DMS114 treated with DMSO at 0.1 percent for 48 hours (cell line): ENCODE results near the gene EBI3.
"Not testable (repeated sequence)": the region's sequence is repeated elsewhere in the genome, so short reads cannot be mapped to it uniquely, and the experiment has no call there.

ENCODE experiments used
- DNase-seq: peaks from one replicate; lab custom pipeline; 2025; ENCODE audit not compliant: unreplicated experiment; lab: John Stamatoyannopoulos, UW

The EBI3 gene

DNA sequence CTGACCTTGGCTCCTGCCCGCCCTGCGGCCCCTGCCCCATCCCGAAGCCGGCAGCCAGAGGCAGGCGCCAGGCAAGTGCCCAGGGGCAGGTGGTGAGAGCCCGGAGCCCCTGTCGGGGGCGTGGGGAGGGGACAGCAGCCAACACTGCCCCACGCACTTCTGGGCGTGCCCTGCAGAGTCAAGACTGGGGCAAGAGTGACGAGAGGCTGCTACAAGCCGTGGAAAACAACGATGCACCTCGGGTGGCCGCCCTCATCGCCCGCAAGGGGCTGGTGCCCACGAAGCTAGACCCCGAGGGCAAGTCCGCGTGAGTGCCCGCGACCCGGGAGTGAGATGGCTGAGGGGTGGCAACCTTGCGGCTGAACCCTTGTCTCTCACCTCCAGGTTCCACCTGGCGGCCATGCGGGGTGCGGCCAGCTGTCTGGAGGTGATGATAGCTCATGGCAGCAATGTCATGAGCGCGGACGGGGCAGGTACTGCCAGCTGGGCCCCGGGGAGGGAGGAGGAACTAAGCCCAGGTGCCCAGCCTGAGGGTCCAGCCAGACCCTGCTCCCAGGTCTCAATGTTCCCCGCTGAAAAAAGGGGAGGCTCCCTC is 29.5 kb upstream of the EBI3 start:
- DNase-seq: no peak

DNA sequence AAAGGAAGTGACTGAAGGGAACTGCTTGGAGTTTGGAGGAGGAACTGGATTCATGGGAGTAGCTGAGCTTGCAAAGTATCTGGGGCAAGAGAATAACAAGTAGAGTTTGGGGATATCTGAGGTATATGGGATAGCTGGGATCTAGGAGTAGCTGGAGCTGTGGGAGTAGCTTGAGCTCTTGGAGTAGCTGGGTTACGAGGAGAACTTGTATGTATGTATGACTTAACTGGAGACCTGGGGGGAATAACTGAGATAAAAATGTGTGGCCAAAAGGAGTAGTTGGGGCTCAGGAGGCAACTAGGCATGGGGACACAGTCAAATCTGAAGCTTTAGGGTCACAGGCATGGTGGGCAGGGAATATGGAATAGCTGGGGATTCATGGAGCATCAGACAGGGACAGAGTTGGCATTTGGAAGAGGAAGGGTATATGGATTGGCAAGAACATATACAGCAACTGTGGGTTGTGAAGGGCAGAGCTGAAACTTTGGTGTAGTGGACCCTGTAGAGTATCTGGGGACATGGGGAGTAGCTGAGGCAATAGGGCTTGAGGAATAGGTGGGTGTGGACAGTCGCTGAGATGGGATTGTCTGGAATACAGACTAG is 28.3 kb upstream of the EBI3 start:
- no peak for DNase-seq

DNA sequence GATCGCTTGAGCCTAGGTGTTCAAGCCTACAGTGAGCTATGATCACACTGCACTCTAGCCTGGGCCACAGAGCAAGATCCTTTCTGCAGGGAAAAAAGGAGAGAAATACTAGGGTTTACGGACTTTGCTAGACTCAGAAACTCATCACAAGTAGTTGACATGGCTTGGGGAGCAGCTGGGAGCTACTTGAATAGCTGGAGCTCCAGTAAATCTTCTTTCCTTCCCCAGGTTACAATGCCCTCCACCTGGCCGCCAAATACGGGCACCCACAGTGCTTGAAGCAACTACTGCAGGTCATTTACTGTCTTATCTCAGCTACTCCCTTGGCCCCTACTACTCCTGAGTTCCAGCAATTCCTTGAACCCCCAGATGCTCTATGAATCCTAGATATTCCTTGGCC is 27.5 kb upstream of the EBI3 start:
- DNase-seq: no peak

DNA sequence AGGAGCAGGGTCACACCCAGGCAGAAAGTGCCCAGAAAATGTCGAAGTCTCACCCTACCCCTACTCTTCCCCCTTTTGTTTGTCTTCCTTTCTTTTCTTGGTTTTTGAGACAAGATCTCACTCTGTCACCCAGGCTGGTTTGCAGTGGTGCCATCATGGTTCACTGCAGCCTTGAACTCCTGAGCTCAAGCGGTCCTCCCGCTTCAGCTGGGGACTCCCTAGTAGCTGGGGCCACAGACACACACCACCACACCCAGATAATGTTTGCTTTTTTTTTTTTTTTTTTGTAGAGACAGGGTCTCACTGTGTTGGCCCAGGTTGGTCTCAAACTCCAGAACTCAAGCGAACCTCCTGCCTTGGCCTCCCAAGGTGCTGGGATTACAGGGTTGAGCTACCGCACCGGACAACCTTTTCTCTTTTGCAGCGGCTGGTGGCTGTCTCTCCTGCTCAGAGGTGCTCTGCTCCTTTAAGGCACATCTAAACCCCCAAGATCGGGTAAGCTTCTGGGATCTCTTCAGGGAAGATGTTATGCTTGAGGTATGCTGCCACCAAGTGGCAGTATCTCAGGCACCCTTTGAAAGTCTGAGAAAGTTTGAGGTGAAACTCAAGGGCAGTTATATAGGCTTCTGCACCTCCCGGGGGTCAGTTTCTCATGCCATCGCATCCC is 22.4 kb upstream of the EBI3 start:
- DNase-seq: no peak

DNA sequence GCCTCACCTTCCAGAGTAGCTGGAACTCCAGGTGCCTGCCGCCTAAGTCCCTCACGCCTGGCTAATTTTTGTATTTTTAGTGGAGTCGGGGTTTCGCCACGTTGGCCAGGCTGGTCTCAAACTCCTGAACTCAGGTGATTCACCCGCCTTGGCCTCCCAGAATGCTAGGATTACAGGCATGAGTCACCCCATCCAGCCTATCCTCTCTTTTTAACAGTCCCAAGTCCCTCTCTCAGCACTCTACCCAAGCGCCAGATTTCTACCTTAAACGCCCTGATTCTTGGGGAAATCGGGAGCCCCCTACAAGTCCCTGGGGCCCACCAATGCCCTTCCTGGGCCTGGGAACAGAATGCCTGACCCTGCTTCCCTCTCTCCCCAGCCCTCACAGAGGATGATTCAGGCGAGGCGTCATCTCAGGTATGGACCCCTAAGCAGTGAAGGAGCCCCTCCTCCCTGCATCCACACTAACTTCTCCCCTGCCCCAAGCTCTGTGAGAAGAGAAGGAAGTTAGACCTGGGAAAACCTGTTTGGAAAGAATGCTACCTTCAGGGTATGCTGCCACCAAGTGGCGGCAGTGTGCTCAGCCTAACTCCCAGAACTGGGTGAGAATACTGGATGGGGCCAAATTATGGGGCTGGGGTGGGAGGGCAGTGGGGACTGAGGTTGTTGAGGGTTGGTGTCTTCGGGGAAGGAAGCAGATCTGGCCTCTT is 20.8 kb upstream of the EBI3 start:
- DNase-seq: no peak

DNA sequence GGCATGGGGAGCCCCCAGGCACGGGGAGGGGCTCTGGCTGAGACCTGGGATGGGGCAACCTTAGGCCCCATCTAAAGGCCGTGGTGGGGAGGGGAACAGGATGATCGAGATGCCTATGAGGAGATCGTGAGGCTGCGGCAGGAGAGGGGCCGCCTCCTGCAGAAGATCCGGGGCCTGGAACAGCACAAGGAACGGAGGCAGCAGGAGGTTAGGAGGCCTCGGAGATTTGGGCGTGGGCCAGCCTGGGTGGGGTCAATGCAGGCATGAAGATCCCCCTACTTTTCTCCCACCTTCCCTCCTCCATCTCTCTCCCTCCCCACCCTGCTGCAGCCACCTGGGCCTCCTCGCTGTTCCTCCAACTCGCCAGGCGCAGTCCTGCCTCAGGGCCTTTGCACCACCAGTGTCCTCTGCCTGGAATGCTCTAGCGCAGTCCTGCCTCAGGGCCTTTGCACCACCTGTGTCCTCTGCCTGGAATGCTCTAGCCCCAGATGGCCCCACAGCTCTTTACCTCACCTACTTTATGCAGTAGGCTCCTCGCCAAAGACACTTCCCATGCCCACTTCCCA is 19.1 kb upstream of the EBI3 start:
- DNase-seq: no peak

DNA sequence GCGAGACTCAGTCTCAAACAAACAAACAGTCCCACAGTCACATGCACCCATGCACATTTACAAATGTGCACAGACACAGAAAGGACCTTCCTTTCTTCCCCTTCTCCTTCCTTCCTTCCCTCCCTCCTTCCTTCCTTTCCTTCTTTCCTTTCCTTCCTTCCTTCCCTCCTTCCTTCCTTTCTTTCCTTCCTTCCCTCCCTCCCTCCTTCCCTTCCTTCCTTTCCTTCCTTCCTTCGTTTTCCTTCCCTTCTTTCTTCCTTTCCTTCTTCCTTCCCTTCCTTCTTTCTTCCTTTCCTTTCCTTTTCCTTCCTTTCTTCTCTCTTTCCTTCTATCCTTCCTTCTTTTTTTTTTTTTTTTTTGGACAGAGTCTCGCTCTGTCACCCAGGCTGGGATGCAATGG is 16.2 kb upstream of the EBI3 start:
- no peak for DNase-seq

DNA sequence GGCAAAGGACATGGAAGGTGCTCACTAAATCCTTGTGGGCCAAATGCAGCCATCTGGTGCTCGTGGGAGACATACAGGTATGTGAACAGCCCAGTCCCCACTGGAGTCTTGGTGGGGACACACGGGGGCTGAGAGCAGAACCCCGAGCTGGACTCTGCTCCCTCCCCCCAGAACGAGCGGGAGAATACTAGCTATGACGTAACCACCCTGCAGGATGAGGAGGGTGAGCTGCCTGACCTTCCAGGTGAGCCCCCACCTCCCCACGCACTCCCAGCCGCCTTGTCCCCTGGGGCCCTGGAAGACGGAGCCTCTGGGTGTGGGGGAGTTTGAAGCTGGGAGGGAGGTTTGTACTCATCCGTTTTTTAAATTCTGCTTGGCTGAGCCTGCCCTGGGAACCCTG is 13.5 kb upstream of the EBI3 start:
- no peak for DNase-seq

DNA sequence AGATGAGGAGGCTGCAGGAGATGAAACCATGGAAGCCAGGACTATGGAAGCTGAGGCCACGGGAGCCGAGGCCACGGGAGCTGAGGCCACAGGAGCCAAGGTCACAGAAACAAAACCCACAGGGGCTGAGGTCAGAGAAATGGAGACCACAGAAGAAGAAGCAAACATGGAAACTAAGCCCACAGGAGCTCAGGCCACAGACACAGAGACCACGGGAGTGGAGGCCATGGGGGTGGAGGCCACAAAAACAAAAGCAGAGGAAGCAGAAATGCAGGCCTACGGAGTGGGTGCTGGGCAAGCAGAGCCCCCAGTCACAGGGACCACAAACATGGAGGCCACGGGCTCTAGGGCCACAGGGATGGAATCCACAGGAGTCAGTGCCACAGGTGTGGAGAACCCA is 12.5 kb upstream of the EBI3 start:
- DNase-seq: no peak

DNA sequence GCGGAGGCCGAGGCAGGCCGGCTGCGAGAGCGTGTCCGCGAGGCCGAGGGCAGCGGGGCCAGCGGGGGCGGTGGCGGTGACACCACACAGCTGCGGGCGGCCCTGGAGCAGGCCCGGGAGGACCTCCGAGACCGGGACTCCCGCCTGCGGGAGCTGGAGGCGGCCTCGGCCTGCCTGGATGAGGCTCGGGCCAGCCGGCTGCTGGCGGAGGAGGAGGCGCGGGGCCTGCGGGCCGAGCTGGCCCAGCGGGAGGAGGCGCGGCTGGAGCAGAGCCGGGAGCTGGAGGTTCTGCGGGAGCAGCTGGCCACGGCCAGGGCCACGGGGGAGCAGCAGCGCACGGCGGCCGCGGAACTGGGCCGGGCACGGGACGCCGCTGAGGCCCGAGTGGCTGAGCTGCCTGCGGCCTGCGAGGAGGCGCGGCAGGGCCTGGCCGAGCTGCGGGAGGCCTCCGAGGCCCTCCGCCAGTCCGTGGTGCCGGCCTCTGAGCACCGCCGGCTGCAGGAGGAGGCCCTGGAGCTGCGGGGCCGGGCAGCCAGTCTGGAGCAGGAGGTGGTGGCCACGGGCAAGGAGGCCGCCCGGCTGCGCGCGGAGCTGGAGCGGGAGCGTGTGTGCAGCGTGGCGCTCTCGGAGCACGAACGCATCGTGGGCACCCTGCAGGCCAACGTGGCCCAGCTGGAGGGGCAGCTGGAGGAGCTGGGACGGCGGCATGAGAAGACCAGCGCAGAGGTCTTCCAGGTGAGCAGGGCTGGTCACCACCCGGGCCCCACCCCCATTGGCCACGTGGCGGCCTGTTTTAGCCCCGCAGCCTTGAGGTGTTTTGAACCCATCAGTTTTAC is 11.7 kb upstream of the EBI3 start:
- DNase-seq: no peak

DNA sequence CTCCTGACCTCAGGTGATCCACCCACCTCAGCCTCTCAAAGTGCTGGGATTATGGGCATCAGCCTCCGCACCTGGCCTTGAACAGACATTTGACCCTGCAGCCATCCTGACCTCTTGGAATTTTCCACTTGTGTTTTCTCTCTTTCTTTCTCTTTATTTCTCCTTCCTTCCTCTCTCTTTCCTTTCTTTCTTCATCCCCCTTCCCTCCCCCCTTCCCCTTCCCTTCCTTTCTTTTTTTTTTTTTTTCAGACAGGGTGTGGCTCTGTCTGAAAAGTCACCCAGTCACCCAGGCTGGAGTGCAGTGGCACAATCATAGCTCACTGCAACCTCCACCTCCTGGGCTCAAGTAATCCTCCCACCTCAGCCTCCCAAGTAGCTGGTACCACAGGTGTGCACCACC is 10.8 kb upstream of the EBI3 start:
- not testable (repeated sequence) for DNase-seq

DNA sequence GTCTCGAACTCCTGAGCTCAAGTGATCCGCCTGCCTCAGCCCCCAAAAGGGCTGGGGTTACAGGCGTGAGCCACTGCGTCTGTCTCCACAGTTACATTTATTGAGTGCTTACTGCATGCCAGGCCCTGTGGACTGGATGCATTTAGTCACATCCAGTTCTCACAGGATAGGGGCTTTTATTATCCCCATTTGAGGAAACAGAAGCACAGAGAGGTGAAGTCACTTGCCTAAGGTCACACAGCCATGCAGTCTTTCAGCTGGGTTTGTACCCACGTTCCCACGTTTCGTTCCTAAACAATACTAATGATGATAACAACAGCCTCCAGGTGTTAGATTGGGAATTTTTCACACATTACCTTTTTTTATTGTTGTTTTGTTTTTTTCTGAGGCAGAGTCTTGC is 9.1 kb upstream of the EBI3 start:
- no peak for DNase-seq

DNA sequence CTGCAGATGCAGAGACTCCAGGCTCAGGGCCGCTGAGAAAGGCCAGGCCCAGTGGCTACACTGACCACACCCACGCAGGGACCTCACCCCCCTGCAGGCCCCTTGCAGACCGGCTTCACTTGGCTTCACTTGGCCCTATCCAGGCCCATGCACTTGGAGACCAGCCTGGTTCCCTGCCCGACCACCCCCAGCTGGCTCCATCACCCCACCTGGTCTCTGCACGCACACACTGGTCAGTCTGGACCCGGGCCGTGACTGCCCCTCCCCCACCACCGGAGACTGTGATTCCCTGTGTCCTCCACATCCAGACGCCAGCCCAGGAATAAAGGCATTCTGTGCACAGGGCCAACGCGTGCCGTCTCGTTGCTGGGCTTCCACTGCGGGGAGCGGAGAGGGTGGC is 4.9 kb upstream of the EBI3 start:
- DNase-seq: no peak

DNA sequence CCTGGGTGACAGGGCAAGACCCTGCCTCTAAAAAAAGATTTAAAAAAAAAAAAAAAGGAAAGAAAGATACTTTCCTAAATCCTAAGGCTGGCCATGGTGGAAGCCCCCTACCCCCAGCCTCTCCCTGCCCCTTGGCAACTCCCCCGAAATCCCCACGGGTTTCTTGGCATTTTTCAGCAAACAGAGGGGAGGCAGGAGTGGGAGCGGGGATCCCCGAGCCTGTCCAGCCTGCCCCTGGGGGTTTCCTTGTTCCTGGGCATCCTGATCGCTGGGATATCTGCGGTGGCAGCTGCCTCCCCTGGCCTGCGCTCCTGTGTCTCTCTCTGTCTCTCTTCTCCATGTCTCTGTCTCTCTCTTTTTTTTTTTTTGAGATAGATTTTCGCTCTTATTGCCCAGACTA is 3.4 kb upstream of the EBI3 start:
- no peak for DNase-seq

DNA sequence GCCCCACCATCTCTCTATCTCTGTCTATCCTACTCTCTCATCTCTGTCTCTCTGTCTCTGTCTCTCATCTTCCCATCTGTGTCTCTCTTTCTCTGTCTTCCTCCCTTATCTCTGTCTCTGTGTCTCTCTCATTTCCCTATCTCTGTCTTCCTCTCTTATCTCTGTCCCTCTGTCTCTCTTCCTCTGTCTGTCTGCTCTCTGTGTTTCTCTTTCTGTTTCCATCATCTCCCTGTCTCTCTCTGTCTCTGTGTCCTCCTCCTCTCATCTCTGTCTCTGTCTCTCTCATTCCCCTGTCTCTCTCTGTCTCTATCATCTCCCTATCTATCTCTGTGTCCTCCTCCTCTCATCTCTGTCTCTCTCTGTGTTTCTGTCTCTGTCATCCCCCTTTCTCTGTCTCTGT is 1.6 kb upstream of the EBI3 start:
- DNase-seq: no peak

DNA sequence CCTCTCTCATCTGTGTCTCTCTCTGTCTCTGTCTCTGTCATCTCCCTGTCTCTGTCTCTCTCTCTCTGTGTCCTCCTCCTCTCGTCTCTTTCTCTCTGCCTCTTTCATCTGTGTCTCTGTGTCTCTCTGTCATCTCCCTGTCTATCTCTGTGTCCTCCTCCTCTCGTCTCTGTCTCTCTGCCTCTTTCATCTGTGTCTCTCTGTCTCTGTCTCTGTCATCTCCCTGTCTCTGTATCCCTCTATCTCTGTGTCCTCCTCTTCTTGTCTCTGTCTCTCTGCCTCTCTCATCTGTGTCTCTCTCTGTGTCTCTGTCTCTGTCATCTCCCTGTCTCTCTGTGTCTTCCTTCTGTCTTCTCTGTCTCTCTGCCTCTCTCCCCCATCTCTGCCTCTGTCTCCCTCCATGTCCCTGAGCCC is 551 bp upstream of the EBI3 start:
- DNase-seq: no peak

DNA sequence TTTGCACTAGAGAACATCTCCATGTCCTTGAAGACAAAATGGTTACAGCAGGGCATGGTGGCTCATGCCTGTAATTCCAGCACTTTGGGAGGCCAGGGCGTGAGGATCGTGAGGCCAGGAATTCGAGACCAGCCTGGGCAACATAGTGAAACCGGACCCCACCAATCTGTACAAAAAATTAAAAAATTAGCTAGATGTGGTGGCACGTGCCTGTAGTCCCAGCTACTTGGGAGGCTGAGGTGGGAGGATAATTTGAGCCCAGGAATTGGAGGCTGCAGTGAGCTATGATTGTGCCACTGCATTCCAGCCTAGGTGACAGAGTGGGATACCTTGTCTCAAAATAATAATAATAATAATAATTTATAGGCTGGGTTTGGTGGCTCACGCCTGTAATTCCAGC is 914 bp downstream of the EBI3 start:
- not testable (repeated sequence) for DNase-seq

DNA sequence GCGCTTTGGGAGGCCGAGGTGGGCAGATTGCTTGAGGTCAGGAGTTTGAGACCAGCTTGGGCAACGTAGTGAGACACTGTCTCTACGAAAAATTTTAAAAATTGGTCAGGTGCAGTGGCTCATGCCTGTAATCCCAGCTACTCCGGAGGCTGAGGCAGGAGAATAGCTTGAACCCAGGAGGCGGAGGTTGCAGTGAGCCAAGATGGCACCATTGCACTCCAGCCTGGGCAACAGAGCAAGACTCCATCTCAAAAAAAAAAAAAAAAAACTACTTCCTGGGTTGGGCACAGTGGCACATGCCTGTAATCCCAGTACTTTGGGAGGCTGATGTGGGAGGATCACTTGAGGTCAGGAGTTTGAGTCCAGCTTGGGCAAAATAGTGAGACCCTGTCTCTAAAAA is 2.2 kb downstream of the EBI3 start:
- not testable (repeated sequence) for DNase-seq

DNA sequence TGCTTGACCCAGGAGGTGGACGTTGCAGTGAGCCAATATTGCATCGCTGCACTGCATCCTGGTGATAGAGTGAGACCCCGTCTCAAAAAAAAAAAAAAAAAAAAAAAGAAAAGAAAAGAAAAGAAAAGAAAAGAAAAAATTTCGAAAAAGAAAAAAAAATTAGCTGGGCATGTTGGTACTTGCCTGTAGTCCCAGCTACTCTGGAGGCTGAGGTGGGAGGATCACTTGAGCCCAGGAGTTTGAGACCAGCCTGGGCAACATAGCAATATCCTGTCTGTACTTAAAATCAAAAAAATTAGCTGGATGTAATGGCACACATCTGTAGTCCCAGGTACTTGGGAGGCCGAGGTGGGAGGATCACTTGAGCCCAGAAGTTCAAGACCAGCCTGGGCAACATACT is 2.8 kb downstream of the EBI3 start:
- not testable (repeated sequence) for DNase-seq

DNA sequence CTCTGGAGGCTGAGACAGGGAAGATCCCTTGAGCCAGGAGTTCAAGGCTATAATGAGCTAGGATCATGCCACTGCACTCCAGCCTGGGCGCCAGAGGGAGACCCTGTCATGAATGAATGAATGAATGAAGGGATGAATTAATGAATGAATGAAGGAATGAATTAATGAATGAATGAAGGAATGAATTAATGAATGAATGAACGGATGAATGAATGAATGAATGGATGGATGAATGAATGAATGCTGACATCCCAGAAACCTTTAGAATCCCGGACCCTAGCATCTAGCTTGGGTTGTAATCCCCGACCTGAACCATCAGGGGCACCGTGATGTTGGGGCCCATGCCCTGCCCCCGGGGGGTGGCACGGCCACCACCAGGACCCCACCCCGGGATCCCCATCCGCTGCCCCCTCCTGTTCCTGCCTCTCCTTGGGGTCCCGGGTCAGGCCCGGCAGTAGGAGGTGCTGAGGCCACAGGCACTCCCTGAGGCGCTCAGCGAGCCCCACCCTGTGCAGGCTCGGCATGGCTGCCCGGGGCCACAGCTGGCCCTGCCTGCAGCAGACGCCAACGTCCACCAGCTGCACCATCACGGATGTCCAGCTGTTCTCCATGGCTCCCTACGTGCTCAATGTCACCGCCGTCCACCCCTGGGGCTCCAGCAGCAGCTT is 3.4 kb downstream of the EBI3 start:
- no peak for DNase-seq
